ENCODE results near the gene KIAA0513.

Gene KIAA0513

GRCh38 chr16:85018529-85019236 lies 8.9 kb upstream of the KIAA0513 start:
- TF ChIP-seq POLR2AphosphoS5 (IDR thresholded peaks at IDR 0.05; ENCODE audit: low read depth, low read length), result no peak
- TF ChIP-seq FOXP2 (optimal IDR thresholded peaks at IDR 0.05; ENCODE audit: borderline replicate concordance, extremely low read depth, extremely low read length, insufficient read depth), result no peak
- TF ChIP-seq, protein P1, sequence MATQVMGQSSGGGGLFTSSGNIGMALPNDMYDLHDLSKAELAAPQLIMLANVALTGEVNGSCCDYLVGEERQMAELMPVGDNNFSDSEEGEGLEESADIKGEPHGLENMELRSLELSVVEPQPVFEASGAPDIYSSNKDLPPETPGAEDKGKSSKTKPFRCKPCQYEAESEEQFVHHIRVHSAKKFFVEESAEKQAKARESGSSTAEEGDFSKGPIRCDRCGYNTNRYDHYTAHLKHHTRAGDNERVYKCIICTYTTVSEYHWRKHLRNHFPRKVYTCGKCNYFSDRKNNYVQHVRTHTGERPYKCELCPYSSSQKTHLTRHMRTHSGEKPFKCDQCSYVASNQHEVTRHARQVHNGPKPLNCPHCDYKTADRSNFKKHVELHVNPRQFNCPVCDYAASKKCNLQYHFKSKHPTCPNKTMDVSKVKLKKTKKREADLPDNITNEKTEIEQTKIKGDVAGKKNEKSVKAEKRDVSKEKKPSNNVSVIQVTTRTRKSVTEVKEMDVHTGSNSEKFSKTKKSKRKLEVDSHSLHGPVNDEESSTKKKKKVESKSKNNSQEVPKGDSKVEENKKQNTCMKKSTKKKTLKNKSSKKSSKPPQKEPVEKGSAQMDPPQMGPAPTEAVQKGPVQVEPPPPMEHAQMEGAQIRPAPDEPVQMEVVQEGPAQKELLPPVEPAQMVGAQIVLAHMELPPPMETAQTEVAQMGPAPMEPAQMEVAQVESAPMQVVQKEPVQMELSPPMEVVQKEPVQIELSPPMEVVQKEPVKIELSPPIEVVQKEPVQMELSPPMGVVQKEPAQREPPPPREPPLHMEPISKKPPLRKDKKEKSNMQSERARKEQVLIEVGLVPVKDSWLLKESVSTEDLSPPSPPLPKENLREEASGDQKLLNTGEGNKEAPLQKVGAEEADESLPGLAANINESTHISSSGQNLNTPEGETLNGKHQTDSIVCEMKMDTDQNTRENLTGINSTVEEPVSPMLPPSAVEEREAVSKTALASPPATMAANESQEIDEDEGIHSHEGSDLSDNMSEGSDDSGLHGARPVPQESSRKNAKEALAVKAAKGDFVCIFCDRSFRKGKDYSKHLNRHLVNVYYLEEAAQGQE (IDR thresholded peaks at IDR 0.05; ENCODE audit: insufficient read depth in 1 of 2, low read depth in 2 of 2, low read length in 2 of 2), result no peak
- no peak for TF ChIP-seq TAF1 (IDR thresholded peaks at IDR 0.05; ENCODE audit: borderline replicate concordance, insufficient read depth, low read length)
- TF ChIP-seq SIN3A (IDR thresholded peaks at IDR 0.05; ENCODE audit: borderline replicate concordance, insufficient read depth, low read length), result no peak

GRCh38 chr16:85019659-85020245 lies 7.8 kb upstream of the KIAA0513 start:
- TF ChIP-seq SIN3A (IDR thresholded peaks at IDR 0.05; ENCODE audit: borderline replicate concordance, insufficient read depth, low read length) (no peak), TAF1 (IDR thresholded peaks at IDR 0.05; ENCODE audit: borderline replicate concordance, insufficient read depth, low read length) (no peak), POLR2AphosphoS5 (IDR thresholded peaks at IDR 0.05; ENCODE audit: low read depth, low read length) (no peak), FOXP2 (optimal IDR thresholded peaks at IDR 0.05; ENCODE audit: borderline replicate concordance, extremely low read depth, extremely low read length, insufficient read depth) (no peak)
- TF ChIP-seq, protein P1 (IDR thresholded peaks at IDR 0.05; ENCODE audit: insufficient read depth in 1 of 2, low read depth in 2 of 2, low read length in 2 of 2), result no peak

GRCh38 chr16:85025781-85026653 lies 1.6 kb upstream of the KIAA0513 start:
- TF ChIP-seq FOXP2 (optimal IDR thresholded peaks at IDR 0.05; ENCODE audit: borderline replicate concordance, extremely low read depth, extremely low read length, insufficient read depth), result no peak
- TF ChIP-seq, protein P1 (IDR thresholded peaks at IDR 0.05; ENCODE audit: insufficient read depth in 1 of 2, low read depth in 2 of 2, low read length in 2 of 2), result no peak
- TF ChIP-seq TAF1 (IDR thresholded peaks at IDR 0.05; ENCODE audit: borderline replicate concordance, insufficient read depth, low read length), result no peak
- TF ChIP-seq POLR2AphosphoS5 (IDR thresholded peaks at IDR 0.05; ENCODE audit: low read depth, low read length), result no peak
- no peak for TF ChIP-seq SIN3A (IDR thresholded peaks at IDR 0.05; ENCODE audit: borderline replicate concordance, insufficient read depth, low read length)

DNA sequence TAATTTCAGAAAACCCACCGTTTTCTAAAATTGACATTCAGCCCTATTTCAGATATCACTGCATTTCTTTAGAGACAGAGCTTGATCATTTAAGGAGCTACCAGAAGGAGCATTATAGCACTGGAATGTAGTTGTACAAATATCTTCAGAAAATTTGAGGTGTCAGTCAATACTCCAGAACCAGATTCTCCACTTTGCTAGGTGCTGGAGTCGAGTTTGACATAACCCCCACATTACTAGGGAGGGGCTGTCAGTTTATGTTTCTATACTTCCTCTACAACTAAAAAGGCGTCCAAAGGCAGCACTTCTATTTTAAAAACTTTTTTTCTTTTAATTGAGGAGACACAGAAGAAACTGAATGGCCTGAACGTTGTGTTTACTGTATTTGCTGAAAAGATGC lies 892 bp upstream of the KIAA0513 start:
- no peak for TF ChIP-seq SIN3A (IDR thresholded peaks at IDR 0.05; ENCODE audit: borderline replicate concordance, insufficient read depth, low read length)
- TF ChIP-seq FOXP2 (optimal IDR thresholded peaks at IDR 0.05; ENCODE audit: borderline replicate concordance, extremely low read depth, extremely low read length, insufficient read depth), result no peak
- no peak for TF ChIP-seq POLR2AphosphoS5 (IDR thresholded peaks at IDR 0.05; ENCODE audit: low read depth, low read length)
- TF ChIP-seq, protein P1 (IDR thresholded peaks at IDR 0.05; ENCODE audit: insufficient read depth in 1 of 2, low read depth in 2 of 2, low read length in 2 of 2), result no peak
- no peak for TF ChIP-seq TAF1 (IDR thresholded peaks at IDR 0.05; ENCODE audit: borderline replicate concordance, insufficient read depth, low read length)
